Astrocyte of the cerebellum (primary cell): ENCODE results near the gene GVQW3.

Experiments used
- DNase-seq: peaks from one replicate; pipeline ENCODE4 v3.0.0-alpha.2; 2011; ENCODE audit warnings: low read depth
- H3K4me3 ChIP-seq: 2 replicates; pipeline ENCODE4 v1.5.1; 2011; ENCODE audit warnings: mild to moderate bottlenecking, low read depth, low read length, moderate library complexity
- CTCF ChIP-seq: IDR thresholded peaks from 2 replicates; pipeline ENCODE4 v1.5.1; 2012; ENCODE audit warnings: low read length, low read depth, moderate library complexity, mild to moderate bottlenecking; ENCODE audit errors: missing control alignments
- in situ Hi-C: cut with HindIII; loops from 2 replicates; pipeline ENCODE4 v1.10.0; 2017; ENCODE audit warnings: low sequenced_read_pairs

GVQW3 gene

GRCh38 chr11:76380977-76381719 lies at the start of gene GVQW3, which contains the start of gene THAP12:
Gene GVQW3 (plus strand): TSS chr11:76381323. CDS start chr11:76381829, 506 bp downstream.
Gene THAP12 (minus strand): TSS chr11:76381132. CDS start chr11:76380836, 296 bp downstream.
- peak; percentile 92 for DNase-seq
- in situ Hi-C loops: loop anchor here (5.0 kb wide), 1 partner anchor 61 kb away; no protein-coding TSS in a partner anchor
- TF ChIP-seq CTCF: no peak
- peak within 1 kb of the TSS; percentile 61 for H3K4me3 ChIP-seq

GRCh38 chr11:76334826-76335389 lies 46.2 kb upstream of the GVQW3 start:
- TF ChIP-seq CTCF: no peak
- DNase-seq: no peak
- no peak overlapping the region for H3K4me3 ChIP-seq
- in situ Hi-C loops: loop anchor here (25.0 kb wide), 1 partner anchor 177 kb away; no protein-coding TSS in a partner anchor

GRCh38 chr11:76335842-76336241 lies 45.3 kb upstream of the GVQW3 start:
- no peak for DNase-seq

GRCh38 chr11:76336597-76336996 lies 44.5 kb upstream of the GVQW3 start:
- no peak for TF ChIP-seq CTCF
- no peak for DNase-seq
- no peak overlapping the region for H3K4me3 ChIP-seq
- in situ Hi-C loops: loop anchor here (25.0 kb wide), 1 partner anchor 176 kb away; no protein-coding TSS in a partner anchor

More at GRCh38 chr11:76335842-76336241, 45.3 kb upstream of the GVQW3 start:
- TF ChIP-seq CTCF: no peak
- H3K4me3 ChIP-seq: no peak overlapping the region
- in situ Hi-C loops: loop anchor here (25.0 kb wide), 1 partner anchor 176 kb away; no protein-coding TSS in a partner anchor

GRCh38 chr11:76337469-76337868 lies 43.7 kb upstream of the GVQW3 start:
- H3K4me3 ChIP-seq: no peak overlapping the region
- TF ChIP-seq CTCF: no peak
- in situ Hi-C loops: loop anchor here (25.0 kb wide), 1 partner anchor 175 kb away; no protein-coding TSS in a partner anchor
- no peak for DNase-seq

GRCh38 chr11:76337923-76338322 lies 43.2 kb upstream of the GVQW3 start:
- no peak for DNase-seq
- TF ChIP-seq CTCF: no peak
- in situ Hi-C loops: loop anchor here (25.0 kb wide), 1 partner anchor 174 kb away; no protein-coding TSS in a partner anchor
- no peak overlapping the region for H3K4me3 ChIP-seq
